GM19463 (cell line): ENCODE results near the gene R3HDM4.
"Not testable (repeated sequence)": the region's sequence is repeated elsewhere in the genome, so short reads cannot be mapped to it uniquely, and the experiment has no call there.

Experiments
- ATAC-seq: cut with Tn5 transposase; IDR thresholded peaks from one replicate; pipeline ENCODE4 v1.9.1; 2021; ENCODE audit warnings: mild to moderate bottlenecking, moderate library complexity; ENCODE audit not compliant: unreplicated experiment

R3HDM4 gene

DNA sequence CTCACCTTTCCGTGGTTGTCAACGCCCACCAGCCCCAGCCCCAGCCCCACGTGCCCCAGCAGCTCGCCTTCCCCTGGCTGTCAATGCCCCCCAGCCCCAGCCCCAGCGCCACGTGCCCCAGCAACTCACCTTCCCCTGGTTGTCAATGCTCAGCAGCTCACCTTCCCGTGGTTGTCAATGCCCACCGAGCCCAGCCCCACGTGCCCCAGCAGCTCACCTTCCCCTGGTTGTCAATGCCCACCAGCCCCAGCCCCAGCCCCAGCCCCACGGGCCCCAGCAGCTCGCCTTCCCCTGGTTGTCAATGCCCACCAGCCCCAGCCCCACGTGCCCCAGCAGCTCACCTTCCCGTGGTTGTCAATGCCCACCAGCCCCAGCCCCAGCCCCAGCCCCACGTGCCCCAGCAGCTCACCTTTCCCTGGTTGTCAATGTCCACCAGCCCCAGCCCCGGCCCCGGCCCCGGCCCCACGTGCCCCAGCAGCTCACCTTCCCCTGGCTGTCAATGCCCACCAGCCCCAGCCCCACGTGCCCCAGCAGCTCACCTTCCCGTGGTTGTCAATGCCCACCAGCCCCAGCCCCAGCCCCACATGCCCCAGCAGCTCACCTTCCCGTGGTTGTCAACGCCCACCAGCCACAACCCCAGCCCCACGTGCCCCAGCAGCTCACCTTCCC, 34.9 kb downstream of the R3HDM4 start:
- ATAC-seq, result not testable (repeated sequence)

DNA sequence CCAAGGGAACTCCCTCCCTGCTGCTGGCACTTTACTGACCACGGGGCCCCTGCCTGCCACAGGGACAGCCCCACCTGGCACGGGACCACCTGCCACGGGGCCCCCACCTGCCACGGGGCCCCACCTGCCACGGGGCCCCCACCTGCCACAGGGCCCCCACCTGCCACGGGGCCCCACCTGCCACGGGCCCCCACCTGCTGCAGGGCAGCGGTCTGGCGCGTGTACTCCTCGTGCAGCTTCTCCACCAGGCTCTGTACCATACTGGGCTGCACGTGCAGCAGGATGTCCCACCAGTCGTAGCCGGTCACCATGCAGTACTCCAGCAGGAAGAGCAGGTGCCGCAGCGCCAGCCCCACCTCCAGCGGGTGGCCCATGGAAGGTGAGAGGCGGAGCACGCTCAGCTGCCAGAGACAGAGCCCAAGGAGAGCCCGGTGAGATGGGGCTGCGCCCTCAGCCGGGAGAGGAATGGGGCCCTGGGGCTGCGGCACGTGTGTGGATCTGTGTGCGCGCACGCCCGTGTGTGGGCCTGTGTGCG, 36.2 kb downstream of the R3HDM4 start:
- ATAC-seq, result no peak

DNA sequence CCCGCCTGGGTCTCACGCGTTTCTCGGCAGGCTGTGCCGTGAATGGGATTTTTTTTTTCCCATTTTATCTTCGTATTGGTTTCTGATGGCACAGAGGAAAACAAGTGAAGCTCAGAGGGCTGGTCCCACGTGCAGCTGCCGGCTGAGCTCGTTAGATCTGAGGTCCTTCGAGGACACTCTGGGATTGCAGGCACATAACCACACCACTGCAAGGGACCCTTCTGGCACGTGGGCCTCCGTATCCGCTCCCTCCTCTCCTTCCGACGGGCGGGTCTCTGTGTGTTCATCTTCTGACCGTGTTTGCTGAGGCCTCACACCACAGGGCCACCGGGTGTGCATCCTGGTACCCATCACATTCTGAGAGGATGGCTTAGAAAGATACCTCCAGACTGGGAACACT, 36.9 kb downstream of the R3HDM4 start:
- no peak for ATAC-seq

DNA sequence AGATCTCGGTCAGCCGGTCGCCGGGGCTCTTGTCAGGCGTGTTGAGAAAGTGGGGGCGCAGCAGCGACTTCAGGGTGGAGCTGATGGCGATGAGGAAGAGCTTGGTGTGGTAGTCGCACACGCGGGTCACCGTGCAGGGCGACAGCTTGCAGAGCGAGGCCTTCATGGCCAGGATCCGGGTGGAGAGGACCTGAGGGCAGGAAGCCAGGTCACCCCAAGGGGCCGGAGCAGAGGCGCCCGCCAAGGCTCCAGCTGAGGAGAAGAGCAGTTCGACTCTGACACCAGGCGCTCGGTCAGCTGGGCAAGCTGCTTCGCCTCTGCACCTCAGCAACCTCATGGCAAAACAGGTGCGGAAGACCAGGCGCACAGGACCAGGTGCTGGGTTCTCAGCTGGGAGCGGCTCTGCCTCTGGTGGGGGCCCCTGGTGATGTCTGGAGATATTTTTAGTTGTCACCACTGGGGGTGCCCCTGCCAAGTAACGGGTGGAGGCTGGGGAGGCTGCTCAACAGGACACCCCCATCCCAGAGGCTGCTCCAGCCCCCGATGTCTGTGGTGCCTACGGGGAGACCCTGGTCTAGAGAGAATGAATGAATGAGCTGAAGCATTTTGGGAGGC, 37.6 kb downstream of the R3HDM4 start:
- ATAC-seq, result no peak

DNA sequence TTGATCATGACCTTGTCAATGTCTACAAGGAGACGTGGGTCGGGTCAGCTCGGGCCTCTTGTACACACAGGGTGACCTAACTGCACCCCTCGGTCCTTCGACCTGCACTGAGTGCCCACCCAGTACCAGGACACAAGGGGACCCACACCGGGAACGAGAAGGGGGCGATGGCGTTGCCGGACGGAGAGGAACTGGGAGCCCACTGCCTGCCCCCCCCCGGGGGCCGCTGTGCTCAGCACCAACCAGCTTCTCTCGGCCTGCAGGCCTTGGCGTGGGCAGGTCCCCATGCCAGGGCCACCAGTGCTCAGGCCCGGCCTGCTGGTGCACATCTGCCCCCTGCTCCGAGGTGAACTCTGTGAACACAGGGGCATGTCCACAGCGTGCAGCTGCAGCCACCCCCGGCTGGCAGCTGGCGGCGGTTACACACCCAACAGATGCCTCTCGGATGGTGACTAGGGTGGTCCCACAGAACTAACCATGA, 39.4 kb downstream of the R3HDM4 start:
- no peak for ATAC-seq

DNA sequence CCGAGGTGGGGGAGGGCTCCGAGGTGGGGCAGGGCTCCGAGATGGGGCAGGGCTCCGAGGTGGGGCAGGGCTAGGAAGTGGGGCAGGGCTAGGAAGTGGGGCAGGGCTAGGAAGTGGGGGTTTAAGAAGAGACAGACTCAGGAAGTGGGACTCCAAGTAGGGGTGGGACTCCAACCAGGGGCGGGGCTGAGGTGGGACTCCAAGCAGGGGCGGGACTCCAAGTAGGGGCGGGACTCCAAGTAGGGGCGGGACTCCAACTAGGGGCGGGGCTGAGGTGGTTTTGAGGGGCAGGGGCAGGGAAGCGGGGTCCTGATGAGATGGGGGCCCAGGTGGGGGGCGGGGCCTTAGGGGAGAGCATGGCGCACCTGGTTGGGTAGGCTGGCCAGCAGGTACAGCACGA, 39.9 kb downstream of the R3HDM4 start:
- no peak for ATAC-seq

DNA sequence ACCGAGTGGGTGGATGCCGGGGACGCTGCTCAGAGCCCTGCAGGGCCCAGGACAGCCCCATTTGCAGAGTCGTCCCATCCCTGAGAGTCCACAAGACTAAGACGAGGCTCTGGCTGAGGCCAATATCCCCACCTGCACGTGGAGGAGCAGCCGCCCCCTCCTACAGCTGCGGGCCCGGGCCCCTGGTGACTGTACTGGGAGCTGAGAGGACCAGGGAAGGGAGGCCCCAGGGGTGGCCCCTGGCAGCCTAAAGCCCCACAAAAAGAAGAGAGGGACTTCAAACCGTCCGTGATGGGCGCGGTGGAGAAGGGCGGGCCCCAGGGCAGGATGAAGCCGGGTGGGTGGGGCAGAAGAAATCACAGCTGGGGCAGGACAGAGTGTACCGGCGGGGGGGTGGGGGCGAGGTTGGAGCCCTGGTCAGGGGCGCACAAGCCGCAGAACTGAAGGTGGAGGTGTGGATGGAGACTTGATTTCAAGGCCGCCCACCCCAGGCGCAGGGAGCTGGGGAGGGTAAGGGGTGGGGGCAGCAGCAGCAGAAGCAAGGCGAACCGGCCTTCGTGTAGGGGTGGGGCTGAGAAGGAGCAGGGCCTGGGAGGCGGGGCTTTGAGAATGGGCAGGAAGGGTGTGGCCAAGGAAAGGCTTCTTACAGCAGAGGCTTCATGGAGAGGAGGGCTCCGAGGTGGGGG, 40.6 kb downstream of the R3HDM4 start:
- no peak for ATAC-seq

DNA sequence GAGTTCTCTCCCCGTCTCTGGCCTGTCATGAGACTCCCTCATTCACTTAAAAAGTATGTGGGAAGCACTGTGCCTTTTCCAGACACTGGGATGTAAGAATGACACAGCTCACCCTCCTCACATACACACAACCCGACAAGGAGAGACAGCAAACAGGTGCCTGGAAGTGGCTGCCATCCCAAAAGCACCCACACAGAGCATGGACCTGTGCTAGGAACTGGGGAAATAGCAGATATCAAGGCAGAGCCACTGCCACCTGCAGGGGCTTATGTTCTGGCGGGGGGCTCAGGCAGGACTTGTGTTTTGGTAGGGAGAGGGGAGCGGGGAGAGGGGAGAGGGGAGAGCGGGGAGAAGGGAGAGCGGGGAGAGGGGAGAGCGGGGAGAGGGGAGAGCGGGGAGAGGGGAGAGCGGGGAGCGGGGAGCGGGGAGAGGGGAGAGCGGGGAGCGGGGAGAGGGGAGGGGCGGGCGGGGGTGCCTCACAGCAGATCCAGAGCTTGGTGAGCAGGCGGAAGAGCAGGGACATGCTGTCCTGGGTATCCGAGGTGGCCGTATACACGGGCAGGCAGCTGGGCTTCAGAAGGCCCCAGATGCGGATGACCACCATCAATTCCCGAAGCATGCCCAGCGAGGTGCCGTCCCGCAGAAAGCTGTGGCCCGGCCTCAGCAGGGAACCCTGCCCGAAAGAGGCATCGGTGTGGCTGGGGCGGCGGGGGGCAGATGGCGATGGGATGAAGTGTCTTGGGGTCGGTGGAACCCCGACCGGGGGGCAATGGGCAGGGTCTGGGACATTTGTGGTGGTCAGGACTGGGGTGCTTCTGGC, 41.4 kb downstream of the R3HDM4 start:
- no peak for ATAC-seq

DNA sequence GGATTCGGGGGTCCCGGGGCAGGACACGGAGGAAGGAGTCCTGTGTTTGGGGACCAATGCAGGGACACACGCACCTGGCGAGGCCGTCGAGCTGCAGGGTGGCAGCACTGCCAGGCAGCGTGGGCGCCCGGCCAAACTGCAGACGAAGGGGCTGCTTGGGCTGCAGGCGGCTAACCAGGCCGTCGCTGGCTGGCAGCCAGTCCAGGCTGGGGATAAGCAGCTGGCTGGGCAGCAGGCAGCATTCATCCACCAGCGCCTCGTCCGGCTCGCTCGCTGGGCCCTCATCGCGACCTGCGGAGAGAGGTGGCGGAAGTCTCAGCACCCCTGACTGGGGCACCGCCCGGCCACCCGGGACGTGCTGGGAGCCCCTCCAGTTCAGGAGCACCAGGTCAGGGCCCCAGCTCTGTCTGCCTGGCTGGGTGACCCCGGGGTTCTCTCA, 42.0 kb downstream of the R3HDM4 start:
- no peak for ATAC-seq

DNA sequence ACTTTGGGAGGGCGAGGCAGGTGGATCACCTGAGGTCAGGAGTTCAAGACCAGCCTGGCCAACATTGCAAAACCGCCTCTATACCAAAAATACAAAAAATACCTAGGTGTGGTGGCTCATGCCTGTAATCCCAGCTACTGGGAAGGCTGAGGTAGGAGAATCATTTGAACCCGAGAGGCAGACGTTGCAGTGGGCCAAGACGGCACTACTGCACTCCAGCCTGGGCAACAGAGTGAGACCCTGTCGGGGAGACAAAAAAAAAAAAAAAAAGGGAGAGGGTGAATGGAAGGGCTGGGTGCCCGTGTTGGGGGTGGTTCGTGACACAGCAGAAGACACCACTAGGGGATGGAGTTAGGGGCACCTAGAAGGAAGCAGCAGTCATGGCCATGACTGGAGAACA, 42.7 kb downstream of the R3HDM4 start:
- no peak for ATAC-seq

DNA sequence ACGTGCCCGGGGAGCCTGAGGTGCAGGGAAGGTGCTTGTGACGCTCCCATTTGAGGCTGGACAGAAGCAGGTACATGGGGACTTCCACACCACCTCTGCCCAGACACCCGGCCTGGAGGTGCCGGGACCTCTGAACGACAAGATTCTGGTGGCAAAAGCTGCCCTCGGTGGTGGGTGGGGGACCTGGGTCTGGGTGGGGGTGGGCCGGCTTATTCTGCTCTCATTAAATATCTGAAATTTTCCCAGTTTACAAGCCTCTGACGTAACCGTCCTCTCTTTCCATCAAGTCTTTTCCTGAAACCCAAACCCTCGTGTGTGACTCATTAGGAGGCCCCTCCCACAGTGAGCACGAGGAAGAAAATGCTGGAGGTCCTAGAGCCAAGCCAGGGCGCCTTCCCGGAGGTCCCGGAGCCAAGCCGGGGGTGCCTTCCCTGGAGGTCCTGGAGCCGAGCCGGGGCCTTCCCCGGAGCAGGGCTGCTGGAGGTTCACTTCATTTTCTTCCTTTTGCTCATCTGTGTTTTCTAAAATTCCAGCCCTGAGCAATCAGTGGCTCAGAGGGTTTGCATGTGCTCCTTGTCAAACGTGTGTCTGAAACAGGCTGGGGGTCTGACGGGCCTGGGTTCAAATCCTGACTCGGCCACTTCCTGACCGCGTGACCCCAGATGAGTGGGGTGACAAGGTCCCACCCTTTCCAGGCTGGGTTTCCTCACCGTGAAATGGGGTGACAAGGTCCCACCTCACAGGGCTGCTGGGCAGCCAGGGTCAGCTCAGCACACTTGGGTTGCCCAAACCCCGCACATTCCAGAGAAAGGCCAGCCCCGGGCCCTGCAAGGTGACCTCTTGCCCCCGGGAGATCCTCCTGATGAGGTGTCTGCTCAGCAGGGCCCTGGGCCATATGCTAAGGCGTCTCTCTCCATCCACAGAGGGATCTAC, 43.5 kb downstream of the R3HDM4 start:
- ATAC-seq, result no peak

DNA sequence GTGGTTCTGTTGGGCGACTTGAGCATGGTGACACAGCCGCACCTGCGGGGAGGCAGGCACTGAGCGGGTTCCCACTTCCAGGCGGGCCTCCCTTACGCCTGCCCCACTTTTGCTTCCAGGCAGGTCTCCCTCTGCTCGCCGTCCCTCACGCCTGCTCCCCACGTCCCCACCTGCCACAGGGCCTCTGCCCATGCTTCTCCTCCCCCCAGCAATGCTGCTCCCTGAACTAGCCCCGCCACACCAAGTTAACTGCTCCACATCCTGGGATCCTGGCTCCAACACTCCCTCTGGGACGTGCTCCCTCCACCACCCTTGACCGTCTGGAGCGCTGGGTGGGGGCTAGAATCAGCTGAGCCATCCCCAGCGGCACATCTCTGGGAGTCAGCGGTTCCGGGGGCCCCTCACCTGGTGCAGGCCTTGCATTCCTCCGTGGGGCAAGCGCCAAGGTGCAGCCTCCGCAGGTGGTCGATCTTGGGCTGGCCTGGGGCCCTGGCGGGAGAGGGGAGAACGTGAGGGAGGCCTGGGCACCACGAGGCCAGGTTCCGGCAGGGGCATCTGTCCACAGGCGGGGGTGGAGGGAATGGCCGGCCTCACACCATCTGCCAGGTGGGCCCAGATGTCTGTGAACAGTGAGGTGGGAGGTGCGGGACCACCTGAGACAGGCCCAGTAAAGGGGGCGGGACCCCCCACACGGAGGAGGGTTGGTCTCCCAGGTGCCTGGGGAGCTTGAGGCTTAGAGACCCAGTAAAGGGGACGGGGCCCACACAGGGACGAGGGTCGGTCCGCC, 44.4 kb downstream of the R3HDM4 start:
- ATAC-seq, result no peak

DNA sequence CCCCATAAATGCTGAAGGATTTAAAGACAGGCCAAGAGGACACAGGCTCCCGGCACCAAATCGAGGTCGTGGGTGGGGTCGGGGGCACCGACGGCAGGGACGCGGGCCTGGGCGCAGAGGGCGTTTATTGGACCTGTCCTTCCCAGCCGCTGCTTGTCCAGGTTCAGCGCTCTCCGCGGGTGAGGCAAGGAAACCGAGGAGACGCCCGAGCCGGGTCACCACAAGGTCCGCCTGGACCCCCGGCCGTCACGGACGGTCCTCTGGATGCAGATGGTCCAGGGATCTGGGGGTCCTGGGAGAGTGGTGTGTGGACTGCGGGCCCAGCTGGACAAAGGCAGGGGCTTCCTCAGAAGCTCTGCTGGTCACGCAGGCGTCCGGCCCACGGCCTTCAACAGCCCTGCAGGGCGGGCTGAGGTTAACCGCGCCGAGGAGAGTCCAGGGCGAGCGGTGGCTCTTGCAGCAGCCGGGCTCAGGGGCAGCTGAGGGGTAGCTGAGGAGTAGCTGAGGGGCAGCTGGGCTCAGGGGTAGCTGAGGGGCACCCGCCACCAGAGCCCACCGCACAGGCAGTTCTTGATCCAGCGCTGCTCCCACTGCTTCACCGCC, 45.1 kb downstream of the R3HDM4 start:
- no peak for ATAC-seq

DNA sequence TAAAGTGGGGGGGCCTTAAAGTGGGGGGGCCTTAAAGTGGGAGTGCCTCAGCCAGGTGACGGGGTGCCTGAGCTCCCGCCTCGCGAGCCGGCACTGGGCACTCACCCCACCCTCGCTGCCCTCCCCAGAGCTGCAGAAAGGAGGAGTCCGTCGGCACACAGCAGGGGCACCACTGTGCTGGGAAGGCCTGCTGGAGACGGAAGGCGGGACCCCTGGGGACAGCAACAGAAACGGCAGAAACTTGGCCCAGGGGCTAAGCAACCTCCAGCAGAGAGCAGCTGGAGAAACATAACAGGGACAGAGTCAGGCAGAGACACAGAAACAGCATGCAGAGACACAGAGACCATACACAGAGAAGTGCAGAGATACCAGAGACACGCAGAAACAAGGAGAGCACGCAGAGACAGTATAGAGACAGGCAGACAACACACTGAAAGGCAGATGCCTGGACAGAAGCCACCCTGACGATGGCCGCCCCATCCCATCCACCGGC, 45.7 kb downstream of the R3HDM4 start:
- no peak for ATAC-seq

DNA sequence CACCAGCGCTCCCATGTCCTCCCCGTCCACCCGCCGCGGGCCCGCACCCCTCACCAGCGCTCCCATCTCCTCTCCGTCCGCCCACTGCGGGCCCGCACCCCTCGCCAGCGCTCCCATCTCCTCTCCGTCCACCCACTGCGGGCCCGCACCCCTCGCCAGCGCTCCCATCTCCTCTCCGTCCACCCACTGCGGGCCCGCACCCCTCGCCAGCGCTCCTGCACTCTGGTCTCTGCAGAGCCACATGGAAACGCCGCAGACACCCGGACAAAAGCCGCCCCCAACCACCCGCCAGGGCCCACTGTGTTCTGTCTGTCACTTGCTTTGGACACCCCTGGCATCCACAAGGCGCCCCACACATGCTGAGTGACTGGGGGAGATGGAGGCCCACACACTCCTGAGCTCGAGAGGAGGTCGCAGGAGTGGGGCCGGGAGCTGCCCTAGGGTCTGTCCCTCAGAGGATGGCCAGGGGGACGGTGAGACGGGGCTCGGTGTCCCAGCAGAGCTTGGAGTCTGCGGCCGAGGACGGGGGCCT, 46.2 kb downstream of the R3HDM4 start:
- ATAC-seq, result no peak

DNA sequence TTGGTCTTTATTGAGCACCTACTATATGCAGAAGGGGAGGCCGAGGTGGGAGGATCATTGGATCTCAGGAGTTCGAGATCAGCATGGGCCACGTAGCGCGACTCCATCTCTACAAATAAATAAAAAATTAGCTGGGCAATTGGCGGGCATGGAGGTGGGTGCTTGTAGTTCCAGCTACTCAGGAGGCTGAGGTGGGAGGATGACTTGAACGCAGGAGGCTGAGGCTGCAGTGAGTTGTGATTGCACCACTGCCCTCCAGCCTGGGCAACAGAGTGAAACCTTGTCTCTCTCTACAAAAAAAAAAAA, 49.8 kb downstream of the R3HDM4 start:
- no peak for ATAC-seq

DNA sequence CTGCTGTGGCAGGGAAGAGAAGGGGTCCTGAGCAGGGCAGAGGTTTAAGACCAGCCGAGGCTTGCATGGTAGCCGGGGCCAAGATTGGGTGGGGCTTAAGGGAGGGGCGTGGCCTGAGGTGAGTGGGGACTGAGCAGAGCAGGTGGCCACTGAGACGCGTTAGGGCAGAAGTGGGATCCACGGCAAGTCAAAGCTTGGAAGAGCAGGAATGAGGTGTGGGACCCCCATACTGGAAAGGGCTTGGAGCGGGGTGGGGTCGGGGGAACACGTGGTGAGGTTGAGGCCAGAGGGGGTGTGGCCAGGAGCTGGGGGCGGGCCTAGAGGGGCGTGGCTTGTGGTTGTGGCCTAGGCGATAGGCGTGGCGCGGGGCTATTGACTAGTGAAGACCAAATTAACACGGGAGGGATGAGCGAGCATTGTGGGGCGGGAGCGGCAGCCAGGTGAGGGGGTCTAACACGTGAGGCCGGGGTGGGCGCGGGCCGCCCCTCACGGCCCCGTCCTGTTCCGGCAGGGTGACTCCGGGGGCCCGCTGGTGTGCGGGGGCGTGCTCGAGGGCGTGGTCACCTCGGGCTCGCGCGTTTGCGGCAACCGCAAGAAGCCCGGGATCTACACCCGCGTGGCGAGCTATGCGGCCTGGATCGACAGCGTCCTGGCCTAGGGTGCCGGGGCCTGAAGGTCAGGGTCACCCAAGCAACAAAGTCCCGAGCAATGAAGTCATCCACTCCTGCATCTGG, 50.3 kb downstream of the R3HDM4 start:
- no peak for ATAC-seq
